HepG2 (cell line): ENCODE results near the gene ARSB. TPM values are rescaled to one million over a fixed set of nuclear protein-coding genes. Genes with fewer than 3 reads are reported as not detected.

ENCODE experiments used
- ATF7 ChIP-seq, 2 experiments: fragments of 450-650 bp in 1 of 2; sonication (generic) in 1 of 2; formaldehyde crosslinking in 1 of 2; IDR thresholded peaks; 2 replicates each; pipeline versions ENCODE4 v1.4.0 to v1.6.1; 2016 to 2020; ENCODE audit warnings: antibody characterized with exemption in 1 of 2, mild to moderate bottlenecking in 1 of 2, missing genetic modification reagents in 1 of 2
- BRF2 ChIP-seq: sonication (generic); formaldehyde crosslinking; IDR thresholded peaks from 2 replicates; pipeline ENCODE4 v1.8.1; 2022; ENCODE audit warnings: mild to moderate bottlenecking, missing genetic modification reagents
- FUBP1 ChIP-seq: sonication (generic); formaldehyde crosslinking; IDR thresholded peaks from 2 replicates; pipeline ENCODE4 v1.5.1; 2020; ENCODE audit warnings: missing genetic modification reagents, mild to moderate bottlenecking, borderline replicate concordance
- LRRFIP1 ChIP-seq: sonication (generic); formaldehyde crosslinking; conservative IDR thresholded peaks from 2 replicates; pipeline ENCODE4 v1.4.0; 2020; ENCODE audit warnings: missing genetic modification reagents
- NCOR1 ChIP-seq: fragments of 200-600 bp; sonication (generic); IDR thresholded peaks from 2 replicates; pipeline ENCODE4 v1.7.0; 2017; ENCODE audit warnings: antibody characterized with exemption, low read length, borderline replicate concordance
- ZFP91 ChIP-seq: sonication (generic); formaldehyde crosslinking; IDR thresholded peaks from 2 replicates; pipeline ENCODE4 v1.9.0; 2022; ENCODE audit warnings: missing genetic modification reagents, mild to moderate bottlenecking, borderline replicate concordance
- ZMYM2 ChIP-seq: sonication (generic); formaldehyde crosslinking; IDR thresholded peaks from 2 replicates; pipeline ENCODE4 v1.8.0; 2022; ENCODE audit warnings: mild to moderate bottlenecking, missing genetic modification reagents
- ZNF101 ChIP-seq: sonication (generic); formaldehyde crosslinking; IDR thresholded peaks from 2 replicates; pipeline ENCODE4 v1.4.0; 2020; ENCODE audit warnings: mild to moderate bottlenecking, low read depth, missing genetic modification reagents, borderline replicate concordance
- ZNF446 ChIP-seq: sonication (generic); formaldehyde crosslinking; IDR thresholded peaks from 2 replicates; pipeline ENCODE4 v1.5.0; 2020; ENCODE audit warnings: mild to moderate bottlenecking, missing genetic modification reagents
- ZNF652 ChIP-seq: IDR thresholded peaks from 2 replicates; pipeline ENCODE4 v1.6.1; 2016; ENCODE audit warnings: low read depth, borderline replicate concordance
- ZNF781 ChIP-seq: sonication (generic); formaldehyde crosslinking; IDR thresholded peaks from 2 replicates; pipeline ENCODE4 v1.5.1; 2020; ENCODE audit warnings: borderline replicate concordance, mild to moderate bottlenecking, missing genetic modification reagents; ENCODE audit errors: not compliant biosample characterization
- ZSCAN31 ChIP-seq: sonication (generic); formaldehyde crosslinking; IDR thresholded peaks from 2 replicates; pipeline ENCODE4 v1.5.0; 2020; ENCODE audit warnings: low read depth, mild to moderate bottlenecking, missing genetic modification reagents
- polyA plus RNA-seq, 8 experiments: library from polyadenylated mRNA; depleted of rRNA in 3 of 8; stranded (reverse) in 7 of 8; unstranded in 1 of 8; fragments of >200 nt; fragmentation: Illumina TruSeq in 4 of 8; extraction: Trizol in 4 of 8; gene quantifications; 2 replicates each; pipeline versions ENCODE4 v1.2.1 to v1.2.3, GENCODE V29; 2011 to 2016; ENCODE audit warnings: low read depth in 4 of 8, missing spikeins in 1 of 8, mixed read lengths in 1 of 8; ENCODE audit not compliant: insufficient read depth in 1 of 8
- total RNA-seq, 5 experiments: library from RNA; depleted of rRNA; stranded (reverse); fragments of >200 nt; fragmentation: Illumina TruSeq; extraction: Trizol; gene quantifications; 2 replicates each; pipeline ENCODE4 v1.2.3, GENCODE V29; 2016; ENCODE audit warnings: low read depth in 1 of 5
- TF ChIP-seq, protein P1 (sequence below): sonication (generic); formaldehyde crosslinking; IDR thresholded peaks from 2 replicates; pipeline ENCODE4 v1.9.0; 2021; ENCODE audit warnings: missing genetic modification reagents, borderline replicate concordance
- TF ChIP-seq, protein P2 (sequence below): IDR thresholded peaks from 2 replicates; pipeline ENCODE4 v1.6.1; 2012; ENCODE audit warnings: low read length, improper control_type of control experiment

The ARSB gene
- total and polyA plus RNA-seq, 2 of the 13 experiments (the other 11 are each of a cell fraction or from before 2014, with no cell fraction given): 52.6 to 66.4 TPM

GRCh38 chr5:78985725-78986223, 664 bp upstream of the ARSB start (continued):
- TF ChIP-seq ZFP91 (CRISPR knock-in tag) (peak; percentile 59; the same call in 1 of the 2 replicates), ZNF101 (no peak), ZNF652 (CRISPR knock-in tag) (peak; percentile 83), ATF7 (IDR thresholded peaks at IDR 0.05) (peak; percentile 49), ATF7 (CRISPR knock-in tag; IDR thresholded peaks at IDR 0.05) (peak; percentile 94), ZMYM2 (peak; percentile 67; the same call in 1 of the 2 replicates), ZNF781 (peak; percentile 66), ZNF446 (CRISPR knock-in tag) (no peak), NCOR1 (peak; percentile 97), BRF2 (CRISPR knock-in tag) (peak; percentile 76; the same call in 1 of the 2 replicates), LRRFIP1 (CRISPR knock-in tag) (no peak), FUBP1 (CRISPR knock-in tag) (peak; percentile 56; the same call in 1 of the 2 replicates), ZSCAN31 (CRISPR knock-in tag) (peak; percentile 62; the same call in 1 of the 2 replicates)
- TF ChIP-seq, protein P1, sequence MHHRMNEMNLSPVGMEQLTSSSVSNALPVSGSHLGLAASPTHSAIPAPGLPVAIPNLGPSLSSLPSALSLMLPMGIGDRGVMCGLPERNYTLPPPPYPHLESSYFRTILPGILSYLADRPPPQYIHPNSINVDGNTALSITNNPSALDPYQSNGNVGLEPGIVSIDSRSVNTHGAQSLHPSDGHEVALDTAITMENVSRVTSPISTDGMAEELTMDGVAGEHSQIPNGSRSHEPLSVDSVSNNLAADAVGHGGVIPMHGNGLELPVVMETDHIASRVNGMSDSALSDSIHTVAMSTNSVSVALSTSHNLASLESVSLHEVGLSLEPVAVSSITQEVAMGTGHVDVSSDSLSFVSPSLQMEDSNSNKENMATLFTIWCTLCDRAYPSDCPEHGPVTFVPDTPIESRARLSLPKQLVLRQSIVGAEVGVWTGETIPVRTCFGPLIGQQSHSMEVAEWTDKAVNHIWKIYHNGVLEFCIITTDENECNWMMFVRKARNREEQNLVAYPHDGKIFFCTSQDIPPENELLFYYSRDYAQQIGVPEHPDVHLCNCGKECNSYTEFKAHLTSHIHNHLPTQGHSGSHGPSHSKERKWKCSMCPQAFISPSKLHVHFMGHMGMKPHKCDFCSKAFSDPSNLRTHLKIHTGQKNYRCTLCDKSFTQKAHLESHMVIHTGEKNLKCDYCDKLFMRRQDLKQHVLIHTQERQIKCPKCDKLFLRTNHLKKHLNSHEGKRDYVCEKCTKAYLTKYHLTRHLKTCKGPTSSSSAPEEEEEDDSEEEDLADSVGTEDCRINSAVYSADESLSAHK (CRISPR knock-in tag): no peak
- TF ChIP-seq, protein P2, sequence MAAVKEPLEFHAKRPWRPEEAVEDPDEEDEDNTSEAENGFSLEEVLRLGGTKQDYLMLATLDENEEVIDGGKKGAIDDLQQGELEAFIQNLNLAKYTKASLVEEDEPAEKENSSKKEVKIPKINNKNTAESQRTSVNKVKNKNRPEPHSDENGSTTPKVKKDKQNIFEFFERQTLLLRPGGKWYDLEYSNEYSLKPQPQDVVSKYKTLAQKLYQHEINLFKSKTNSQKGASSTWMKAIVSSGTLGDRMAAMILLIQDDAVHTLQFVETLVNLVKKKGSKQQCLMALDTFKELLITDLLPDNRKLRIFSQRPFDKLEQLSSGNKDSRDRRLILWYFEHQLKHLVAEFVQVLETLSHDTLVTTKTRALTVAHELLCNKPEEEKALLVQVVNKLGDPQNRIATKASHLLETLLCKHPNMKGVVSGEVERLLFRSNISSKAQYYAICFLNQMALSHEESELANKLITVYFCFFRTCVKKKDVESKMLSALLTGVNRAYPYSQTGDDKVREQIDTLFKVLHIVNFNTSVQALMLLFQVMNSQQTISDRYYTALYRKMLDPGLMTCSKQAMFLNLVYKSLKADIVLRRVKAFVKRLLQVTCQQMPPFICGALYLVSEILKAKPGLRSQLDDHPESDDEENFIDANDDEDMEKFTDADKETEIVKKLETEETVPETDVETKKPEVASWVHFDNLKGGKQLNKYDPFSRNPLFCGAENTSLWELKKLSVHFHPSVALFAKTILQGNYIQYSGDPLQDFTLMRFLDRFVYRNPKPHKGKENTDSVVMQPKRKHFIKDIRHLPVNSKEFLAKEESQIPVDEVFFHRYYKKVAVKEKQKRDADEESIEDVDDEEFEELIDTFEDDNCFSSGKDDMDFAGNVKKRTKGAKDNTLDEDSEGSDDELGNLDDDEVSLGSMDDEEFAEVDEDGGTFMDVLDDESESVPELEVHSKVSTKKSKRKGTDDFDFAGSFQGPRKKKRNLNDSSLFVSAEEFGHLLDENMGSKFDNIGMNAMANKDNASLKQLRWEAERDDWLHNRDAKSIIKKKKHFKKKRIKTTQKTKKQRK: no peak
